Measurements from ENCODE around the gene AZU1.
"Not testable (repeated sequence)": the region's sequence is repeated elsewhere in the genome, so short reads cannot be mapped to it uniquely, and the experiment has no call there.

AZU1 gene

GRCh38 chr19:810077-810855 is 17.4 kb upstream of the AZU1 start:
- DNase-seq (ENCODE audit: low spot score) (no peak), FAIRE-seq (no peak)

GRCh38 chr19:810883-811489 is 16.7 kb upstream of the AZU1 start:
- no peak for DNase-seq (ENCODE audit: low spot score)
- FAIRE-seq, result no peak

GRCh38 chr19:811506-812048 is 16.1 kb upstream of the AZU1 start:
- no peak for DNase-seq (ENCODE audit: low spot score)
- FAIRE-seq, result no peak

GRCh38 chr19:812049-812746 is 15.4 kb upstream of the AZU1 start:
- FAIRE-seq (no peak), DNase-seq (ENCODE audit: low spot score) (no peak)

GRCh38 chr19:812747-813218 is 14.9 kb upstream of the AZU1 start:
- FAIRE-seq (no peak), DNase-seq (ENCODE audit: low spot score) (no peak)

- no peak for DNase-seq (ENCODE audit: low spot score)
- no peak for FAIRE-seq
These were observed 14.2 kb upstream of the AZU1 start for GRCh38 chr19:813219-814151.

GRCh38 chr19:814152-815078 is 13.2 kb upstream of the AZU1 start:
- no peak for FAIRE-seq
- DNase-seq (ENCODE audit: low spot score), result no peak

- FAIRE-seq (no peak), DNase-seq (ENCODE audit: low spot score) (no peak)
These were observed 12.4 kb upstream of the AZU1 start for GRCh38 chr19:815079-815774.

GRCh38 chr19:815775-816499 is 11.7 kb upstream of the AZU1 start:
- DNase-seq (ENCODE audit: low spot score) (no peak), FAIRE-seq (no peak)

- DNase-seq (ENCODE audit: low spot score), result no peak
- no peak for FAIRE-seq
These were observed 11.2 kb upstream of the AZU1 start for GRCh38 chr19:816500-816857.

GRCh38 chr19:820212-820611 is 7.4 kb upstream of the AZU1 start:
- FAIRE-seq; DNase-seq (ENCODE audit: low spot score): not testable (repeated sequence)

- FAIRE-seq, result no peak
- no peak for DNase-seq (ENCODE audit: low spot score)
These were observed 6.3 kb upstream of the AZU1 start for GRCh38 chr19:821231-821824.

GRCh38 chr19:821825-822503 is 5.7 kb upstream of the AZU1 start, which contains the start of gene PLPPR3:
PLPPR3 (minus strand) TSS chr19:821955; CDS start chr19:821559, 396 bp downstream.
- FAIRE-seq (no peak), DNase-seq (ENCODE audit: low spot score) (no peak)

GRCh38 chr19:823565-824121 is 4.0 kb upstream of the AZU1 start:
- no peak for FAIRE-seq
- DNase-seq (ENCODE audit: low spot score), result peak; percentile 24

- DNase-seq (ENCODE audit: low spot score) (no peak), FAIRE-seq (no peak)
These were observed 2.8 kb upstream of the AZU1 start for GRCh38 chr19:824885-825284.

- DNase-seq (ENCODE audit: low spot score) (no peak), FAIRE-seq (no peak)
These were observed 1.6 kb upstream of the AZU1 start for GRCh38 chr19:825897-826644.

GRCh38 chr19:827314-827709 is 325 bp upstream of the AZU1 start:
- DNase-seq (ENCODE audit: low spot score) (no peak), FAIRE-seq (no peak)

Data from RCC 7860 (cell line).